SK-N-SH treated with all-trans-retinoic acid at 6 μM for 48 hours (cell line): ENCODE results near the gene TTLL13.

ENCODE experiments used
- ATAC-seq: fragments of 200-7000 bp; cut with Tn5 transposase; 3 replicates; pipeline ENCODE4 v1.9.1; 2020; ENCODE audit warnings: mild to moderate bottlenecking, moderate library complexity
- ARNTL ChIP-seq: fragments of 450-650 bp; formaldehyde crosslinking; IDR thresholded peaks from 2 replicates; pipeline ENCODE4 v1.5.0; 2020; ENCODE audit warnings: low read depth, mild to moderate bottlenecking, moderate library complexity, borderline replicate concordance
- BACH2 ChIP-seq: fragments of 250-450 bp; sonication (Bioruptor Pico); IDR thresholded peaks from 2 replicates; pipeline ENCODE4 v1.9.0; 2021; ENCODE audit warnings: mild to moderate bottlenecking, borderline replicate concordance
- CREB5 ChIP-seq: fragments of 250-450 bp; sonication (Bioruptor Pico); IDR thresholded peaks from 2 replicates; pipeline ENCODE4 v1.5.1; 2020; ENCODE audit warnings: low read depth, mild to moderate bottlenecking, moderate library complexity
- CSDC2 ChIP-seq: fragments of 250-450 bp; sonication (Bioruptor Pico); IDR thresholded peaks from 2 replicates; pipeline ENCODE4 v1.5.0; 2020; ENCODE audit warnings: mild to moderate bottlenecking, moderate library complexity
- CSRNP3 ChIP-seq: fragments of 250-450 bp; sonication (Bioruptor Pico); IDR thresholded peaks from 2 replicates; pipeline ENCODE4 v1.5.1; 2021; ENCODE audit warnings: mild to moderate bottlenecking, moderate library complexity
- ESRRG ChIP-seq: fragments of 250-450 bp; sonication (Bioruptor Pico); IDR thresholded peaks from 2 replicates; pipeline ENCODE4 v1.6.1; 2021; ENCODE audit warnings: mild to moderate bottlenecking
- GLIS3 ChIP-seq: fragments of 250-450 bp; sonication (Bioruptor Pico); IDR thresholded peaks from 2 replicates; pipeline ENCODE4 v1.5.0; 2020; ENCODE audit warnings: mild to moderate bottlenecking, moderate library complexity
- ISL1 ChIP-seq: fragments of 250-450 bp; sonication (Bioruptor Pico); IDR thresholded peaks from 2 replicates; pipeline ENCODE4 v2.1.2; 2022; ENCODE audit warnings: mild to moderate bottlenecking, moderate library complexity
- PPARA ChIP-seq: fragments of 250-450 bp; sonication (Bioruptor Pico); IDR thresholded peaks from 2 replicates; pipeline ENCODE4 v1.5.0; 2020; ENCODE audit warnings: mild to moderate bottlenecking, borderline replicate concordance
- RARB ChIP-seq: fragments of 250-450 bp; sonication (Bioruptor Pico); IDR thresholded peaks from 2 replicates; pipeline ENCODE4 v1.8.0; 2021; ENCODE audit warnings: mild to moderate bottlenecking, moderate library complexity
- SNAI2 ChIP-seq: fragments of 250-450 bp; sonication (Bioruptor Pico); IDR thresholded peaks from 2 replicates; pipeline ENCODE4 v1.5.0; 2020; ENCODE audit warnings: mild to moderate bottlenecking, moderate library complexity
- TCF4 ChIP-seq: fragments of 250-450 bp; sonication (Bioruptor Pico); IDR thresholded peaks from 2 replicates; pipeline ENCODE4 v1.8.0; 2021; ENCODE audit warnings: mild to moderate bottlenecking, moderate library complexity, borderline replicate concordance
- TOX ChIP-seq: fragments of 250-450 bp; sonication (Bioruptor Pico); IDR thresholded peaks from 2 replicates; pipeline ENCODE4 v1.8.0; 2021; ENCODE audit warnings: mild to moderate bottlenecking, moderate library complexity, borderline replicate concordance
- ZC3H10 ChIP-seq: fragments of 250-450 bp; sonication (Bioruptor Pico); IDR thresholded peaks from 2 replicates; pipeline ENCODE4 v1.5.1; 2021; ENCODE audit warnings: mild to moderate bottlenecking, moderate library complexity
- ZFP30 ChIP-seq: fragments of 450-650 bp; formaldehyde crosslinking; IDR thresholded peaks from 2 replicates; pipeline ENCODE4 v1.5.0; 2022; ENCODE audit warnings: mild to moderate bottlenecking, moderate library complexity
- ZNF565 ChIP-seq: fragments of 450-650 bp; formaldehyde crosslinking; conservative IDR thresholded peaks from 2 replicates; pipeline ENCODE4 v1.5.0; 2020; ENCODE audit warnings: low read depth, mild to moderate bottlenecking, moderate library complexity
- ZNF70 ChIP-seq: fragments of 450-650 bp; formaldehyde crosslinking; IDR thresholded peaks from 2 replicates; pipeline ENCODE4 v1.5.0; 2020; ENCODE audit warnings: mild to moderate bottlenecking, moderate library complexity

TTLL13 gene

GRCh38 chr15:90306560-90306959 is 57.2 kb downstream of the TTLL13 start:
- no peak for ATAC-seq
- TF ChIP-seq TOX (CRISPR knock-in tag) (no peak), CSRNP3 (CRISPR knock-in tag) (no peak), GLIS3 (CRISPR knock-in tag) (no peak), RARB (CRISPR knock-in tag) (no peak), ISL1 (CRISPR knock-in tag) (no peak), SNAI2 (no peak), BACH2 (CRISPR knock-in tag) (no peak), CREB5 (CRISPR knock-in tag) (no peak), ZC3H10 (CRISPR knock-in tag) (no peak), TCF4 (no peak)

- TF ChIP-seq ZFP30 (CRISPR knock-in tag) (no peak), ESRRG (CRISPR knock-in tag) (no peak), BACH2 (CRISPR knock-in tag) (no peak), ZNF70 (CRISPR knock-in tag) (no peak), ZNF565 (CRISPR knock-in tag) (no peak), PPARA (no peak)
- no peak for ATAC-seq
Observed at GRCh38 chr15:90307661-90308060, 58.3 kb downstream of the TTLL13 start.

- no peak for ATAC-seq
- TF ChIP-seq PPARA (no peak), RARB (CRISPR knock-in tag) (no peak), ARNTL (CRISPR knock-in tag) (no peak), BACH2 (CRISPR knock-in tag) (no peak), CSDC2 (CRISPR knock-in tag) (no peak), ZFP30 (CRISPR knock-in tag) (no peak), ZC3H10 (CRISPR knock-in tag) (no peak)
Observed at GRCh38 chr15:90309020-90309419, 59.7 kb downstream of the TTLL13 start.
